ENCODE measurements around the gene MAP3K15. TPM values are rescaled to one million over a fixed set of nuclear protein-coding genes. Genes with fewer than 3 reads are reported as not detected.
A peak's percentile ranks its signal among the peaks of the same experiment; 100 is the strongest.
"Not testable (repeated sequence)": the region's sequence is repeated elsewhere in the genome, so short reads cannot be mapped to it uniquely, and the experiment has no call there.

MAP3K15 gene
- total RNA-seq, 1 donor from 2014 or later: 2.9 TPM

DNA sequence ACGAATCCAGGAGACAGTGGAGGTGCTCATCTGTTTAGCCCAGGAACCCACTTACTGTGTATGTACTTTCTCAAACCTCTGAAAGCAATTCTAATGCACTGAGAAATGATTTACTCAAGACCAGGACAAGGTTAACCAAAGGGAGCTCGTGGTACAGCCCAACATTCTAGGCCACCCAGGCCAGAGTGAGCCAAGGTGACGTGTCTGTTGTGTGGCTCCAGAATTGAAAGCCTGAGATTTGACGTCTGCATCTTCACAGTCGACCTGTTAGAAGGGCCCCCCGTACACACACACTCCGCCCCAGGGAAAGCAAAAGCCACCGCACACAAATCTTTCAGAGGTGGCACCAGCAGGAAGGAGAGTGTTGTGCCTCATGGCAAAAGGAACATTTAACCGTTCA lies 2.3 kb downstream of the MAP3K15 start:
- no peaks in the 10 kb centered on the region for H3K9me3 Mint-ChIP-seq
- H3K27me3 Mint-ChIP-seq: peaks cover 41% of the 10 kb centered on the region
- H3K36me3 Mint-ChIP-seq: no peaks in the 10 kb centered on the region
- DNase-seq (ENCODE audit: extremely low spot score, unreplicated experiment): no peak
- H3K27ac Mint-ChIP-seq: peak overlapping the region; percentile 21
- no peaks in the 10 kb centered on the region for H3K4me1 Mint-ChIP-seq (ENCODE audit: unreplicated experiment)
- H3K4me3 Mint-ChIP-seq: peak overlapping the region; percentile 5
- TF ChIP-seq, protein P1, sequence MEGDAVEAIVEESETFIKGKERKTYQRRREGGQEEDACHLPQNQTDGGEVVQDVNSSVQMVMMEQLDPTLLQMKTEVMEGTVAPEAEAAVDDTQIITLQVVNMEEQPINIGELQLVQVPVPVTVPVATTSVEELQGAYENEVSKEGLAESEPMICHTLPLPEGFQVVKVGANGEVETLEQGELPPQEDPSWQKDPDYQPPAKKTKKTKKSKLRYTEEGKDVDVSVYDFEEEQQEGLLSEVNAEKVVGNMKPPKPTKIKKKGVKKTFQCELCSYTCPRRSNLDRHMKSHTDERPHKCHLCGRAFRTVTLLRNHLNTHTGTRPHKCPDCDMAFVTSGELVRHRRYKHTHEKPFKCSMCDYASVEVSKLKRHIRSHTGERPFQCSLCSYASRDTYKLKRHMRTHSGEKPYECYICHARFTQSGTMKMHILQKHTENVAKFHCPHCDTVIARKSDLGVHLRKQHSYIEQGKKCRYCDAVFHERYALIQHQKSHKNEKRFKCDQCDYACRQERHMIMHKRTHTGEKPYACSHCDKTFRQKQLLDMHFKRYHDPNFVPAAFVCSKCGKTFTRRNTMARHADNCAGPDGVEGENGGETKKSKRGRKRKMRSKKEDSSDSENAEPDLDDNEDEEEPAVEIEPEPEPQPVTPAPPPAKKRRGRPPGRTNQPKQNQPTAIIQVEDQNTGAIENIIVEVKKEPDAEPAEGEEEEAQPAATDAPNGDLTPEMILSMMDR (conservative IDR thresholded peaks at IDR 0.05): no peak

DNA sequence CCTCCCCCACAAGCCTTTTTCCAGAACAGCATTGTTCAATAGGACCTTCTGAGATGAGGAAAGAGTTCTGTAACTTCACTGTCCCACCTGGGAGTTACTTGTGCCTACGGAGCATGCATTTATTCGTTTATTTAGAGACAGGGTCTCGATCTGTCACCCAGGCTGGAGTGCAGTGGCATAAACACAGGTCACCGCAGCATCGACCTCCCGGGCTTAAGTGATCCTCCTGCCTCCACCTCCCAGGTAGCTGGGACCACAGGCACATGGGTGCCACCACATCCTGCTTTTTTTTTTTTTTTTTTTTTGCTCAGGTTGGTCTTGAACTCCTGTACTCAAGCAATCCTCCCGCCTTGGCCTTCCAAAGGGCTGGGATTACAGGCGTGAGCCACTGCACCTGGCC lies 2.9 kb downstream of the MAP3K15 start:
- DNase-seq (ENCODE audit: extremely low spot score, unreplicated experiment): no peak
- Mint-ChIP-seq H3K27me3 (peaks cover 35% of the 10 kb centered on the region), H3K27ac (no peak overlapping the region), H3K4me3 (no peak overlapping the region), H3K36me3 (no peaks in the 10 kb centered on the region), H3K4me1 (ENCODE audit: unreplicated experiment) (no peaks in the 10 kb centered on the region), H3K9me3 (no peaks in the 10 kb centered on the region)
- TF ChIP-seq, protein P1 (conservative IDR thresholded peaks at IDR 0.05): no peak

- not testable (repeated sequence) for H3K9me3 Mint-ChIP-seq; H3K27ac Mint-ChIP-seq; DNase-seq (ENCODE audit: extremely low spot score, unreplicated experiment); H3K36me3 Mint-ChIP-seq; H3K4me3 Mint-ChIP-seq; H3K4me1 Mint-ChIP-seq (ENCODE audit: unreplicated experiment)
- peaks cover 29% of the 10 kb centered on the region for H3K27me3 Mint-ChIP-seq
These were observed 3.5 kb downstream of the MAP3K15 start for GRCh38 chrX:19511796-19512195.

DNA sequence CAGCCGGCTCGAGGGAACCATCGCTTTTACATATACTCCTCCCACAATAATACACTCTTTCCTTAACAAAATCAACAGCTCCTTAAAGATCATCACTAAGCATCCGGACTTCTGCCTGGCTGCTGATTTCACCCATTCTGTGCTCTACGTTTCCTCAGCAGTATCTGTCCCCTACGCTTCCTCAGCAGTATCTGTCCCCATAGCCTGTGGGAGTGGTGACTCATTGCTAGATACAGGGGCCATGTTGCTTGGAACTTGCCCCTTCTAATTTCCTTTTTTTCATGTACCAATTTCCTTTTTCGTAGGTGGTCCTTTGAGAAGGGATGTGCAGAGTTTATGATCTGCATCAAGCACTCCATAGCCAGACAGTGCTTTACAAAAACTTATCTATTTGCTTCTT lies 18.6 kb downstream of the MAP3K15 start:
- no peak overlapping the region for H3K4me3 Mint-ChIP-seq
- H3K9me3 Mint-ChIP-seq: no peaks in the 10 kb centered on the region
- no peaks in the 10 kb centered on the region for H3K27me3 Mint-ChIP-seq
- TF ChIP-seq, protein P1 (conservative IDR thresholded peaks at IDR 0.05): no peak
- no peaks in the 10 kb centered on the region for H3K36me3 Mint-ChIP-seq
- DNase-seq (ENCODE audit: extremely low spot score, unreplicated experiment): no peak
- H3K27ac Mint-ChIP-seq: no peak overlapping the region
- H3K4me1 Mint-ChIP-seq (ENCODE audit: unreplicated experiment): no peaks in the 10 kb centered on the region

GRCh38 chrX:19487520-19488200 lies 27.6 kb downstream of the MAP3K15 start:
- H3K27ac Mint-ChIP-seq: no peak overlapping the region
- TF ChIP-seq, protein P1 (conservative IDR thresholded peaks at IDR 0.05): no peak
- H3K36me3 Mint-ChIP-seq: no peaks in the 10 kb centered on the region
- H3K4me1 Mint-ChIP-seq (ENCODE audit: unreplicated experiment): no peaks in the 10 kb centered on the region
- H3K4me3 Mint-ChIP-seq: no peak overlapping the region
- peaks cover 8% of the 10 kb centered on the region for H3K9me3 Mint-ChIP-seq
- no peaks in the 10 kb centered on the region for H3K27me3 Mint-ChIP-seq
- DNase-seq (ENCODE audit: extremely low spot score, unreplicated experiment): no peak

- H3K27me3 Mint-ChIP-seq: no peaks in the 10 kb centered on the region
- H3K9me3 Mint-ChIP-seq: peaks cover 3% of the 10 kb centered on the region
- TF ChIP-seq, protein P1 (conservative IDR thresholded peaks at IDR 0.05): no peak
- DNase-seq (ENCODE audit: extremely low spot score, unreplicated experiment): no peak
- H3K36me3 Mint-ChIP-seq: no peaks in the 10 kb centered on the region
- no peak overlapping the region for H3K4me3 Mint-ChIP-seq
- no peaks in the 10 kb centered on the region for H3K4me1 Mint-ChIP-seq (ENCODE audit: unreplicated experiment)
- H3K27ac Mint-ChIP-seq: no peak overlapping the region
These were observed 35.9 kb downstream of the MAP3K15 start for GRCh38 chrX:19479458-19479857.

DNA sequence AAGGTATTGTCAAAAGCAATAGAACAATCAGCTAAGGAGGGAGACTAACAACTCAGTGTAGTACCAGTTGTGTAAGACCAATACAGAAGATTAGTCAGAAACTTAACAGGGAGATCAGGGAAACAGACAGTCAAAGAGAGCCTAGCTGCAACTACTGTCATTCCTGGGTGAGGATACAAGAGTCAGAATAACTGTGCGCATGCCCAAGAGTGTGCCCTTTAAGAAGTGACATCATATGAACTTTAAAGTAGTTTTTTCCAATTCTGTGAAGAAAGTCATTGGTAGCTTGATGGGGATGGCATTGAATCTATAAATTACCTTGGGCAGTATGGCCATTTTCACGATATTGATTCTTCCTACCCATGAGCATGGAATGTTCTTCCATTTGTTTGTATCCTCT lies 46.9 kb downstream of the MAP3K15 start:
- not testable (repeated sequence) for H3K27ac Mint-ChIP-seq; H3K4me3 Mint-ChIP-seq; H3K4me1 Mint-ChIP-seq (ENCODE audit: unreplicated experiment); H3K9me3 Mint-ChIP-seq; H3K36me3 Mint-ChIP-seq; H3K27me3 Mint-ChIP-seq; DNase-seq (ENCODE audit: extremely low spot score, unreplicated experiment)

All from type B pancreatic cell (in vitro differentiated cells).